ENCODE results near the gene VTI1B. TPM values are rescaled to one million over a fixed set of nuclear protein-coding genes. Genes with fewer than 3 reads are reported as not detected.
"Not testable (repeated sequence)": the region's sequence is repeated elsewhere in the genome, so short reads cannot be mapped to it uniquely, and the experiment has no call there.

VTI1B gene
- 34.5 and 40.2 TPM in 2 replicates for total RNA-seq (2014; rRNA removed; shearing (Covaris generic); ENCODE audit: low replicate concordance)

DNA sequence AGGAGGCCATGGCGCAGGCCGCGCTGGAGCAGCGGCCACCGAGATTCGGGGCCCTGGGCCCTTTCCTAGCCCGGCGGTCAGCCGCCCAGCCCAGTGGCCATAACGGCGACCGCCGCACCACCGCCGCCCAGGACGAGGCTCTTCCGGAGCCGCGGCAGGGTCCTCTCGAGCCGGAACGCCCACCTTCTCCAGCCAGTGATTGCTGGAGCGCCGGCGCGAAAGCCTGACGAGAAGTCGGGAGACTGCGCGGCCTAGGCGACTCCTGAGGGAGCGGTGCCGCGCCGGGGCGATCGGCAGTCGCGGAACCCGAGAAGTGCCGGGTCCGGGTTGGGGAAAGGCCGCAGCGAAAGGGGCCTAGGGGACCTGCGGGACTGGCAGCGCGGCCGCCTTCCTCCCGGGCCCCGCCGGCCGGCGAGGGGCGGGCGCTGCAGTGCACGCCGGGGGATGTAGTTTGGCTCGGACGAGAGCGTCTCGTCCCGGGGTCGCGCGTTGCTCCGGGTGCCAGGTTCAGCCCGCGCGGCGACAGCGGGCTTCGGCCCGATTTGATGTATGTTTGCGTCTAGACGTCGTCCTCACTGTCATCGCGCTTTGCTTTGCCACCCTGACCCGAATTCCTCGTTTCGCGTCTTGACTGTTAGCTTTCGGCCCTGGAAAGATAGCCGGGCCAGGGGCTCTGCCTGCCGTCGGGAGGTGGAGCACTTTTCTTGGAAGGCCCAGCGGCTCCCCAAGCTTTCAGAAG is at the start of gene VTI1B:
Gene VTI1B, minus strand, starts transcription at position 153 of the 739 bp plus-strand sequence. Its CDS starts 143 bp downstream, at position 10.
- peak; percentile 86 for DNase-seq (ENCODE audit: low read depth)
- in situ Hi-C loops (cut with HindIII; ENCODE audit: low pct_unique_long_range_greater_than_20kb, low sequenced_read_pairs), result no loop called here

- no peak for DNase-seq (ENCODE audit: low read depth)
- in situ Hi-C loops (cut with HindIII; ENCODE audit: low pct_unique_long_range_greater_than_20kb, low sequenced_read_pairs), result no loop called here
Measured at GRCh38 chr14:67722293-67722692, 47.9 kb upstream of the VTI1B start.

DNA sequence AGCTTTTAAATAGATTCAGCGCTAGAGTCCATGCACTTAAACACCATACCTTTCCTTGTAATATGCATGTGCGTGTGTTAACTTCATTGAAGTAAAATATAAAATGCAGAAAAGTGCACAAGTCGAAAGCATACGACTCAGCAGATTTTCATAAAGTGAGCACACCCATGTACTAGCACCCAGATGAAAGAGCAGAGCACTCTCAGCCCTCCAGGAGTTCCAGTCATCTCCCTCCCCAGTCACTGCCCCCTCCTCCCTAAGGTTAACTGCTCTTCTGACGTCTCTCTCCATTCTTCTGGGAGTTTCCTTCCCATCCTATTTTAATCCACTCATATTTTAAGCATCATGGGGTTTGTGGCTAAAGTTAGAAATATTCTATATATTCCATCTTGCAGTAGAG is 47.4 kb upstream of the VTI1B start:
- DNase-seq (ENCODE audit: low read depth), result no peak
- in situ Hi-C loops (cut with HindIII; ENCODE audit: low pct_unique_long_range_greater_than_20kb, low sequenced_read_pairs), result no loop called here

DNA sequence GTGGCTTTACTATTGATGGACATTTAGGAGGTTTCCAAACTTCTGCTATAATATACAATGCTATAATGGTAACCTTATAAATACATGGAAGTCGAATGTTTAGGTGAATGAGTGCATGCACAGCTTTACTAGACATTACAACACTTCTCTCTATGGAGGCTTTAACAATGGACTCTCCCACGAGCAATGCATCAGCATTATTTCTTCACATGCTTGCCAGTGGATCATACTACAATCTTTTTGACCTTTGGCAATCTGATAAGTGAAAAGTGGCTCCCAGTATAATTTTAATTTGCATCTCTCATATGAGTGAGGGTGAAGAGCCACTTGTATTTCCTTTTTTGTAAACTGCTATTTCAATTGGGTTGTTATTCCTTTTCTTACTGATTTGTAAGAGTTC is 45.4 kb upstream of the VTI1B start:
- in situ Hi-C loops (cut with HindIII; ENCODE audit: low pct_unique_long_range_greater_than_20kb, low sequenced_read_pairs), result no loop called here
- DNase-seq (ENCODE audit: low read depth), result no peak

- DNase-seq (ENCODE audit: low read depth); in situ Hi-C loops (cut with HindIII; ENCODE audit: low pct_unique_long_range_greater_than_20kb, low sequenced_read_pairs): not testable (repeated sequence)
Measured at GRCh38 chr14:67719385-67719784, 45.0 kb upstream of the VTI1B start.

DNA sequence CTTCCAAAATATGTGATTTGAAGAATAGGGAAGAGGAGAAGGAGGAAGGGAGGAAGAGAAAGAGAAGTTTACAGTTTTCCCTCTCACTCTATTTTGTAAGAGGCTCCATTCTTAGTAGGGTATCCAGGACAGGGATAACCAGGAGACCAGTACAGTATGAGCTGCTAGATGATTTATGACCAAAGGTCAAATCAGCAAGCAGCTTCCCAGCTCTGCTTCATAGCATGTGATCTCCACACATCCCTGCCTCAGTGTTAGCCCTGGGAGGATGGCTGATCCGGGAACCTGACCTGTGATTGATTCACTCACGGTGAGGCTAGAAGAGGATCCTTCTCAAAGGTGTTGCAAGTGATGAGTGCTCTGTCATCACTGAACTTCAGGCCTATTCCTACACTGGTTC is 43.8 kb upstream of the VTI1B start:
- DNase-seq (ENCODE audit: low read depth), result no peak
- in situ Hi-C loops (cut with HindIII; ENCODE audit: low pct_unique_long_range_greater_than_20kb, low sequenced_read_pairs), result no loop called here

DNA sequence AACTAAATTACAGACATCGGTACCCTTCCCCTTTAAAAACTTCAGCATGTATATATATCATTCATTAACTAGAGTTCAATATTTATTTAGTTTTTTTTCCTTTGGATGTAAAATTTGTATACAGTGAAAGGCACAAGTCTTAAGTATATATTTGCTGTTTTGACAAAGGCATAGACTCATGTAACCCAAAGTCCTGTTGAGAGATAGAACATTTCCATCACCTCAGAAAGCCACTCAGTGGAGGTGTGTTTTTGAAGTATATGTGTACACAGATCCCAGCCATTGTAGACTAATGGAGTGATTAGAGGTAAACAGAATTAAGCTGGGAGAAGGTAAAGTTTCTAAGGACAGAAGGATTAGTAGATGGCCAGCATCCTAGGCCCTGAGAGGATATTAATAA is 42.6 kb upstream of the VTI1B start:
- in situ Hi-C loops (cut with HindIII; ENCODE audit: low pct_unique_long_range_greater_than_20kb, low sequenced_read_pairs), result no loop called here
- DNase-seq (ENCODE audit: low read depth), result no peak

DNA sequence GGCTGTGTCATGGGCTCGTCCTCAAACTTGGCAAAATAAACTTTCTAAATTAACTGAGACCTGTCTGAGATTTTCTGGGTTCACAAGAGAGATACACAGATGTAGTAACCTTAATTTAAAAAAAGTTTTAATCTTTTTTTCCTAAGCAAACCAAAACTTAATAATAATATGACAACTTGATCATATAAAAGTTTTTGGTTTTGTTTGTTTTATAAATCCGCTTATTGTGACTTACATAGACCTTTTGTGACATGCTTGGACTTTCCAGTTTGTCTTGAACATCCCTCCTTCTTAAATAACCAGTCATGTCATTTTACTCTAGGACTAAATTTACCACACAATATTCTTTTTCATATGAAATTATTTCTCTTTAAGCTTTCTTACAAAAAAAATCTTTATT is 35.8 kb upstream of the VTI1B start:
- in situ Hi-C loops (cut with HindIII; ENCODE audit: low pct_unique_long_range_greater_than_20kb, low sequenced_read_pairs), result no loop called here
- no peak for DNase-seq (ENCODE audit: low read depth)

- DNase-seq (ENCODE audit: low read depth); in situ Hi-C loops (cut with HindIII; ENCODE audit: low pct_unique_long_range_greater_than_20kb, low sequenced_read_pairs): not testable (repeated sequence)
Measured at GRCh38 chr14:67709796-67710195, 35.4 kb upstream of the VTI1B start.

DNA sequence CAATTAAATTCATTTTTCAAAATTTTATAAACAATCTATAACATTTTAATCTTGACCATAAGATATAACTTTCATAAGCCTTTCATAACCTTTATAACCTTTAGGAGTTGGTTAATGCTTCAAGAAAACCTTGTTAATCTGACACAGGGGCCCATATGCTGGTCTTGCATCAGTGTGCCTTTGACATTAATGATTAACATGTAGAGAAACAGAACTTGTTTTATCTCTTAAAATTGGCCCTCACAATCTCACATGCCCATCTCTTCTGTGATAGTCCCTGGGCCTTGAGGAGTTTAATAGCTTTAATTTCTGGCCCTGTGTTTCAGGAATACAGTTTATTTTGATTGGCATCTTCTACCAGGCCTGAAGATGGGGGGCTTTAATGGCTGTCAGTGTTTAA is 34.9 kb upstream of the VTI1B start:
- DNase-seq (ENCODE audit: low read depth); in situ Hi-C loops (cut with HindIII; ENCODE audit: low pct_unique_long_range_greater_than_20kb, low sequenced_read_pairs): not testable (repeated sequence)

DNA sequence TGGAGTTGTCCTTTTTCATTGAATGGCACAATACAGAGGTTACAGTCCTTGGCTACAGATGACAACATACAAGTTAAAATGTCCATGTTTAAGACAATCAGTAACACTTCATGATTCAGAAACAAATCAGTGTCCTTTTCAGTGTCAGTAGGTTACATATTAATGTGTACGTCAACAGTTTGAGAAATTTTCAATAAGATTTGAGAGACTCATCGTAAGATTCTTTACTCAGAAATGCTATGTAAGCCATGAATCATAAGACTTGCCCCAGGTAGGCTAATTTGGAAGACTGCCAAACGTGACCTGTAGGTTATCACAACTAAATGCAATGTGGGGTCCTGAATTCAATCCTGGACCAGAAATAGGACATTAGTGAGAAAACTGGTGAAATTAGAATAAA is 30.8 kb upstream of the VTI1B start:
- in situ Hi-C loops (cut with HindIII; ENCODE audit: low pct_unique_long_range_greater_than_20kb, low sequenced_read_pairs), result no loop called here
- DNase-seq (ENCODE audit: low read depth), result no peak

- peak; percentile 43 for DNase-seq (ENCODE audit: low read depth)
- in situ Hi-C loops (cut with HindIII; ENCODE audit: low pct_unique_long_range_greater_than_20kb, low sequenced_read_pairs), result no loop called here
Measured at GRCh38 chr14:67704484-67705089, 30.2 kb upstream of the VTI1B start.

- no peak for DNase-seq (ENCODE audit: low read depth)
- in situ Hi-C loops (cut with HindIII; ENCODE audit: low pct_unique_long_range_greater_than_20kb, low sequenced_read_pairs), result no loop called here
Measured at GRCh38 chr14:67703997-67704396, 29.6 kb upstream of the VTI1B start.

DNA sequence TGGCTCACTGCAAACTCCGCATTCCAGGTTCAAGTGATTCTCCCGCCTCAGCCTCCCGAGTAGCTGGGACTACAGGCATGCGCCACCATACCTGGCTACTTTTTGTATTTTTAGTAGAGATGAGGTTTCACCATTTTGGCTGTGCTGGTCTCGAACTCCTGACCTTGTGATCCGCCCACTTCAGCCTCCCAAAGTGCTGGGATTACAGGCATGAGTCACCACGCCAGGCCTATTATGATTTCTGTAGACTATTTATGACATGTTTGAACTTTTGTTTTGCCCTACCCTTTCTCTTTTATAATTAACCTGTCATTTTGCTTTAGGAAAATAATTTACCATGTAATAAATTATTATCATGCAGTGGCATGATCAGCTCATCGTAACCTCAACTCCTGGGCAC is 27.1 kb upstream of the VTI1B start, which contains the start of gene RDH12:
Gene RDH12, plus strand, starts transcription at position 395 of the 400 bp plus-strand sequence. CDS start 20,757 bp downstream, outside the sequence.
- in situ Hi-C loops (cut with HindIII; ENCODE audit: low pct_unique_long_range_greater_than_20kb, low sequenced_read_pairs); DNase-seq (ENCODE audit: low read depth): not testable (repeated sequence)

DNA sequence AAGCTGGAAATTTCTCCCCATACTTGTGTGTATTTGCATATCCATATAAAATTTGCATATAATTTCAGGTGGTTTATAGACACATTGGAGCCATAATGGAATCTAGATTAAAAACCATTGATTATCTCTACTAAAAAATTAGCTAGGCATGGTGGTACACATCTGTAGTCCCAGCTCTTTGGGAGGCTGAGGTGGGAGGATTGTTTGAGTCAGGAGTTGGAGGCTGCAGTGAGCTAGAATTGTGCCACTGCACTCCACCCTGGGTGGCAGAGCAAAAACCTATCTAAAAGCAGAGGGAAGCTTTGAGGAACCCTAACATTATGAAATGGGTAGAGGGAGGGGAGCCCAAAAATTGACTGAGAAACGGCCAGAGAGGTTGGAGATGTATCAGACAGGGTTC is 23.7 kb upstream of the VTI1B start:
- in situ Hi-C loops (cut with HindIII; ENCODE audit: low pct_unique_long_range_greater_than_20kb, low sequenced_read_pairs), result no loop called here
- DNase-seq (ENCODE audit: low read depth), result no peak

DNA sequence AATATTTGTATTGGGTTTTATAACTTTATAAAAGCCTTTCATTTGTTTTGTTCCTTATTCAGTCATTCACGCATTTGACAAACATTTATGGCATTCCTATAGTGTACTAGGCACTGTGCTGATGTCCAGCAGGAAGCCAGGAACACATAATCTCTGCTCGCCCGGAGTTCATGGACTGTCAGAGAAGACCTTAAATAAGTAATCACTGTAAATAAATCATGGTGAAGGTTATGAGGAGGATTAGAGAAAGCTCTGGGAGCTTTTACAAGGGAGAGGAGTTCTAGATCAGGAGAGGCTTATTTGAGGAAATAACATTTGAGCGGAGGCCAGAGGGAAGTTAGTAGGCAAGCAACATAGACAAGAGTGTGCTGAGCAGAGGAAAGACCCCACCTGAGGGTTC is 22.6 kb upstream of the VTI1B start:
- no peak for DNase-seq (ENCODE audit: low read depth)
- in situ Hi-C loops (cut with HindIII; ENCODE audit: low pct_unique_long_range_greater_than_20kb, low sequenced_read_pairs), result no loop called here

DNA sequence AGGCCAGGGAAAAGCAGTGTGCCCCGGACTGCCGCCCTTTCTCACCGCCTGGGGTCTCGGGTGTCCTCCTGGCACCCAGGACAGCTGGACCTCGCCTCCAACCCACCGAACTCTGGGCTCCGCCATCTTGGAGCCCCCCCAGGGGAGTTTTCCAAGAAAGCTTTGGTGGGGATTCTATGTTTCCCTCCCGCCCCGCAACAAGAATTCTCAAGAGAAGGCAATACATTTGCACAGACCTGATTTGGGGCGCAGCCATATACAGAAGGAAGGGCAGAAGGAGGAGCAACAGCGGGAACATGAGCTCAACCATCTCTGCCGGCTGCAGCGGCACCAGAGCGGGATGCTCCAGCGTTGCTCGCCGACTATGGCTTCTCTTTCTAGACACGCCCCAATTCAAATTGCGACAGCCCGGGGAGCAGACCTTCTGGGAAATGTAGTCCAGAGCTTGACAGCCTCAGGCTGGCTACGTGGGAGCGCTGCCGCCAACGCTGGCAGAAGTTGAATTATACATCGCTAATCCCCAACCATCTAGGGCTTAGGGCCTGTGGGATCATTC is 21.0 kb upstream of the VTI1B start, which contains the start of gene RDH11:
Gene RDH11, minus strand, starts transcription at position 371 of the 556 bp plus-strand sequence. Its CDS starts 61 bp downstream, at position 310.
- in situ Hi-C loops (cut with HindIII; ENCODE audit: low pct_unique_long_range_greater_than_20kb, low sequenced_read_pairs), result no loop called here
- DNase-seq (ENCODE audit: low read depth), result peak; percentile 80

GRCh38 chr14:67694791-67695393 is 20.5 kb upstream of the VTI1B start:
- in situ Hi-C loops (cut with HindIII; ENCODE audit: low pct_unique_long_range_greater_than_20kb, low sequenced_read_pairs), result no loop called here
- peak; percentile 71 for DNase-seq (ENCODE audit: low read depth)

- in situ Hi-C loops (cut with HindIII; ENCODE audit: low pct_unique_long_range_greater_than_20kb, low sequenced_read_pairs), result no loop called here
- no peak for DNase-seq (ENCODE audit: low read depth)
Measured at GRCh38 chr14:67690011-67690410, 15.6 kb upstream of the VTI1B start.
